HepG2 (cell line): ENCODE results near the gene TMTC1. TPM values are rescaled to one million over a fixed set of nuclear protein-coding genes. Genes with fewer than 3 reads are reported as not detected.

ENCODE experiments used
- ATAC-seq: fragments of 200-7000 bp; cut with Tn5 transposase; 3 replicates; pipeline ENCODE4 v1.9.1; 2020; ENCODE audit warnings: mild to moderate bottlenecking, moderate library complexity
- BruUV-seq: library from RNA; stranded (reverse); fragments of 400-500 nt; replicated peaks from 2 replicates; lab custom pipeline; 2021; lab: Mats Ljungman, UMichigan
- CTCF ChIA-PET: fragments of 300-600 bp; formaldehyde crosslinking; extraction: SDS; loops from one replicate; lab custom pipeline; 2021; ENCODE audit warnings: low total read pairs, inconsistent platforms, low intra/inter-chr PET ratio; lab: Yijun Ruan, JAX
- POLR2A ChIA-PET: fragments of 350-600 bp; sonication (Branson Sonifier 250); formaldehyde crosslinking; loops from one replicate; lab custom pipeline; 2020; ENCODE audit warnings: antibody characterized with exemption, inconsistent platforms; lab: Yijun Ruan, JAX
- DNase-seq: peaks from one replicate; pipeline ENCODE4 v3.0.0-alpha.2; 2015; ENCODE audit warnings: low spot score
- FAIRE-seq: peaks from 3 replicates; lab custom pipeline; 2011; peaks lifted over from hg19 to GRCh38; lab: Jason Lieb, UNC
- H2AFZ ChIP-seq: one replicate; pipeline ENCODE4 v1.6.1; 2011; ENCODE audit warnings: low read length, inconsistent platforms
- H3K27ac ChIP-seq: fragments of 300-600 bp; 3 replicates; pipeline ENCODE4 v1.8.0; 2011; ENCODE audit warnings: mixed run types, mild to moderate bottlenecking, mixed read lengths, low read length, inconsistent platforms; ENCODE audit not compliant: insufficient read depth; ENCODE audit errors: extremely low read length
- H3K27me3 ChIP-seq, 2 experiments: fragments of 200-600 bp in 1 of 2; 2 replicates in 1 of 2; 3 replicates in 1 of 2; pipeline versions ENCODE4 v1.6.0 to v1.8.0; 2011; ENCODE audit warnings: low read length in 2 of 2, mild to moderate bottlenecking in 2 of 2, moderate library complexity in 2 of 2, inconsistent platforms in 1 of 2; ENCODE audit not compliant: insufficient read depth in 2 of 2, control insufficient read depth in 1 of 2
- H3K36me3 ChIP-seq, 2 experiments: fragments of 200-600 bp in 1 of 2; replicated peaks in 1 of 2; 2 replicates in 1 of 2; 3 replicates in 1 of 2; pipeline versions ENCODE4 v1.5.1 to v1.8.0; 2011; ENCODE audit warnings: low read length in 2 of 2, inconsistent platforms in 1 of 2; ENCODE audit not compliant: insufficient read depth in 2 of 2, control insufficient read depth in 1 of 2
- H3K4me1 ChIP-seq: 2 replicates; pipeline ENCODE4 v1.5.1; 2012; ENCODE audit warnings: low read length, inconsistent platforms; ENCODE audit not compliant: insufficient read depth
- H3K4me2 ChIP-seq: 2 replicates; pipeline ENCODE4 v1.6.0; 2011; ENCODE audit warnings: low read depth, low read length, inconsistent platforms
- H3K4me3 ChIP-seq, 3 experiments: fragments of 200-600 bp in 1 of 3; sonication (generic), shearing (Covaris generic) in 1 of 3; replicated peaks in 1 of 3; 2 replicates each; pipeline ENCODE4 v1.5.1; 2011 to 2016; ENCODE audit warnings: low read length in 3 of 3, inconsistent platforms in 2 of 3, low read depth in 2 of 3, mild to moderate bottlenecking in 2 of 3, control low read depth in 1 of 3, mixed read lengths in 1 of 3; ENCODE audit not compliant: insufficient read depth in 1 of 3
- H3K79me2 ChIP-seq: one replicate; pipeline ENCODE4 v1.6.1; 2011; ENCODE audit warnings: low read length, inconsistent platforms; ENCODE audit not compliant: insufficient read depth
- H3K9ac ChIP-seq: 2 replicates; pipeline ENCODE4 v1.6.0; 2011; ENCODE audit warnings: mild to moderate bottlenecking, low read depth, low read length, inconsistent platforms; ENCODE audit not compliant: insufficient read depth
- H3K9me3 ChIP-seq: 2 replicates; pipeline ENCODE4 v1.5.1; 2012; ENCODE audit warnings: mild to moderate bottlenecking, low read length
- H4K20me1 ChIP-seq: 2 replicates; pipeline ENCODE4 v1.6.0; 2011; ENCODE audit warnings: inconsistent platforms, mild to moderate bottlenecking, low read length, moderate library complexity; ENCODE audit not compliant: insufficient read depth
- FIP1L1 ChIP-seq: fragments of 200-400 bp; formaldehyde crosslinking; IDR thresholded peaks from 2 replicates; pipeline ENCODE4 v1.6.1; 2018; ENCODE audit warnings: low read depth, mild to moderate bottlenecking, low read length, moderate library complexity, borderline replicate concordance; ENCODE audit not compliant: insufficient read depth
- SIN3B ChIP-seq: fragments of 150-350 bp; IDR thresholded peaks from 2 replicates; pipeline ENCODE4 v1.6.1; 2014; ENCODE audit warnings: low read length
- ZBTB20 ChIP-seq: sonication (generic); formaldehyde crosslinking; IDR thresholded peaks from 2 replicates; pipeline ENCODE4 v1.8.1; 2023; ENCODE audit warnings: missing genetic modification reagents, low read depth, mild to moderate bottlenecking, borderline replicate concordance
- ZNF143 ChIP-seq: sonication (generic); formaldehyde crosslinking; IDR thresholded peaks from 2 replicates; pipeline ENCODE4 v1.4.0; 2020; ENCODE audit warnings: missing genetic modification reagents
- ZNF350 ChIP-seq: sonication (generic); formaldehyde crosslinking; IDR thresholded peaks from 2 replicates; pipeline ENCODE4 v1.4.0; 2020; ENCODE audit warnings: mild to moderate bottlenecking, low read depth, missing genetic modification reagents, borderline replicate concordance
- ZNF652 ChIP-seq: IDR thresholded peaks from 2 replicates; pipeline ENCODE4 v1.6.1; 2016; ENCODE audit warnings: low read depth, borderline replicate concordance
- ZNF850 ChIP-seq: sonication (generic); formaldehyde crosslinking; conservative IDR thresholded peaks from 2 replicates; pipeline ENCODE4 v1.9.0; 2021; ENCODE audit warnings: mild to moderate bottlenecking, missing genetic modification reagents
- ZSCAN31 ChIP-seq: sonication (generic); formaldehyde crosslinking; IDR thresholded peaks from 2 replicates; pipeline ENCODE4 v1.5.0; 2020; ENCODE audit warnings: low read depth, mild to moderate bottlenecking, missing genetic modification reagents
- WGBS: methylation state at CpG from one replicate; pipeline ENCODE4 v1.1.6; 2017; ENCODE audit warnings: low lambda C conversion rate; 5-methylcytosine and 5-hydroxymethylcytosine counted together
- in situ Hi-C: cut with HindIII; loops from 2 replicates; pipeline ENCODE4 v1.10.0; 2017; ENCODE audit warnings: low pct_unique_long_range_greater_than_20kb; ENCODE audit not compliant: extremely low pct_ligation_motif_present
- intact Hi-C: fragments of 100-400 bp; cut with micrococcal nuclease; formaldehyde crosslinking; loops from one replicate; pipeline ENCODE4 v1.10.0; 2022; ENCODE audit not compliant: unreplicated experiment
- polyA plus RNA-seq, 8 experiments: library from polyadenylated mRNA; depleted of rRNA in 3 of 8; stranded (reverse) in 7 of 8; unstranded in 1 of 8; fragments of >200 nt; fragmentation: Illumina TruSeq in 4 of 8; extraction: Trizol in 4 of 8; gene quantifications; 2 replicates each; pipeline versions ENCODE4 v1.2.1 to v1.2.3, GENCODE V29; 2011 to 2016; ENCODE audit warnings: low read depth in 4 of 8, missing spikeins in 1 of 8, mixed read lengths in 1 of 8; ENCODE audit not compliant: insufficient read depth in 1 of 8
- total RNA-seq, 5 experiments: library from RNA; depleted of rRNA; stranded (reverse); fragments of >200 nt; fragmentation: Illumina TruSeq; extraction: Trizol; gene quantifications; 2 replicates each; pipeline ENCODE4 v1.2.3, GENCODE V29; 2016; ENCODE audit warnings: low read depth in 1 of 5
- TF ChIP-seq, protein P1 (sequence below): sonication (generic); formaldehyde crosslinking; IDR thresholded peaks from 2 replicates; pipeline ENCODE4 v1.5.1; 2020; ENCODE audit warnings: mild to moderate bottlenecking, missing genetic modification reagents, moderate library complexity
- TF ChIP-seq, protein P2 (sequence below): sonication (generic); formaldehyde crosslinking; IDR thresholded peaks from 2 replicates; pipeline ENCODE4 v1.5.0; 2020; ENCODE audit warnings: missing genetic modification reagents

TMTC1 gene
- total and polyA plus RNA-seq, 2 of the 13 experiments (the other 11 are each of a cell fraction or from before 2014, with no cell fraction given) = 0.69 to 1.8 TPM

DNA sequence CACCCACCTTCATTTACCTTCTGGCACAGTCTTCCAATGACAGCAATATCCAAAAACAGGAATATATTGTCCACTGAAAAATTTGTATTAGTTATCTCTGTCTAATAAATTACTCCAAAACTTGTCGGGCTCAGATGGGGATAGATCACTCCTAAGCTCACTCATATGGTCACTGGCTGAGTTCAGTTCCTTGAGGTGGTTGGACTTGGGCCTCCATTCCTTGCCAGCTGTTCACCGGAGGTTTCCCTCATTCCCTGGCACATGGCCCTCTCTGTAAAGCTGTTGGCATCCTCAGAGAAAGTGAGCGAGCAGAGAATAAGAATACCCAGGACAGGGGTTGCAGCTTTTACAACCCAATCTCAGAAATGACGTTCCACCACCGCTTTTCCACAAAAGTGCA, 81.5 kb downstream of the TMTC1 start:
- BruUV-seq = no TSS peak
- WGBS = 39% methylated on average over 5 of the region's 5 CpGs
- FAIRE-seq (no peak), ATAC-seq (no peak), DNase-seq (no peak)
- Histone ChIP-seq H3K27me3 (no peaks in the 10 kb centered on the region; a peak in 1 of 5 replicates), H3K9me3 (no peaks in the 10 kb centered on the region), H3K4me3 (no peak overlapping the region), H3K79me2 (no peaks in the 10 kb centered on the region), H2AFZ (no peak overlapping the region), H3K36me3 (no peaks in the 10 kb centered on the region), H3K4me1 (no peaks in the 10 kb centered on the region), H4K20me1 (no peaks in the 10 kb centered on the region), H3K27ac (no peak overlapping the region), H3K9ac (no peak overlapping the region), H3K4me2 (no peak overlapping the region)
- CTCF ChIA-PET = no interaction called here
- intact Hi-C loops = no loop called here
- TF ChIP-seq ZNF143 (CRISPR knock-in tag) (no peak), ZNF850 (no peak), SIN3B (no peak), FIP1L1 (no peak), ZNF652 (CRISPR knock-in tag) (no peak), ZSCAN31 (no peak), ZNF350 (no peak), ZBTB20 (CRISPR knock-in tag) (no peak)
- TF ChIP-seq, protein P1, sequence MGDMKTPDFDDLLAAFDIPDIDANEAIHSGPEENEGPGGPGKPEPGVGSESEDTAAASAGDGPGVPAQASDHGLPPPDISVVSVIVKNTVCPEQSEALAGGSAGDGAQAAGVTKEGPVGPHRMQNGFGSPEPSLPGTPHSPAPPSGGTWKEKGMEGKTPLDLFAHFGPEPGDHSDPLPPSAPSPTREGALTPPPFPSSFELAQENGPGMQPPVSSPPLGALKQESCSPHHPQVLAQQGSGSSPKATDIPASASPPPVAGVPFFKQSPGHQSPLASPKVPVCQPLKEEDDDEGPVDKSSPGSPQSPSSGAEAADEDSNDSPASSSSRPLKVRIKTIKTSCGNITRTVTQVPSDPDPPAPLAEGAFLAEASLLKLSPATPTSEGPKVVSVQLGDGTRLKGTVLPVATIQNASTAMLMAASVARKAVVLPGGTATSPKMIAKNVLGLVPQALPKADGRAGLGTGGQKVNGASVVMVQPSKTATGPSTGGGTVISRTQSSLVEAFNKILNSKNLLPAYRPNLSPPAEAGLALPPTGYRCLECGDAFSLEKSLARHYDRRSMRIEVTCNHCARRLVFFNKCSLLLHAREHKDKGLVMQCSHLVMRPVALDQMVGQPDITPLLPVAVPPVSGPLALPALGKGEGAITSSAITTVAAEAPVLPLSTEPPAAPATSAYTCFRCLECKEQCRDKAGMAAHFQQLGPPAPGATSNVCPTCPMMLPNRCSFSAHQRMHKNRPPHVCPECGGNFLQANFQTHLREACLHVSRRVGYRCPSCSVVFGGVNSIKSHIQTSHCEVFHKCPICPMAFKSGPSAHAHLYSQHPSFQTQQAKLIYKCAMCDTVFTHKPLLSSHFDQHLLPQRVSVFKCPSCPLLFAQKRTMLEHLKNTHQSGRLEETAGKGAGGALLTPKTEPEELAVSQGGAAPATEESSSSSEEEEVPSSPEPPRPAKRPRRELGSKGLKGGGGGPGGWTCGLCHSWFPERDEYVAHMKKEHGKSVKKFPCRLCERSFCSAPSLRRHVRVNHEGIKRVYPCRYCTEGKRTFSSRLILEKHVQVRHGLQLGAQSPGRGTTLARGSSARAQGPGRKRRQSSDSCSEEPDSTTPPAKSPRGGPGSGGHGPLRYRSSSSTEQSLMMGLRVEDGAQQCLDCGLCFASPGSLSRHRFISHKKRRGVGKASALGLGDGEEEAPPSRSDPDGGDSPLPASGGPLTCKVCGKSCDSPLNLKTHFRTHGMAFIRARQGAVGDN (CRISPR knock-in tag) = no peak
- TF ChIP-seq, protein P2, sequence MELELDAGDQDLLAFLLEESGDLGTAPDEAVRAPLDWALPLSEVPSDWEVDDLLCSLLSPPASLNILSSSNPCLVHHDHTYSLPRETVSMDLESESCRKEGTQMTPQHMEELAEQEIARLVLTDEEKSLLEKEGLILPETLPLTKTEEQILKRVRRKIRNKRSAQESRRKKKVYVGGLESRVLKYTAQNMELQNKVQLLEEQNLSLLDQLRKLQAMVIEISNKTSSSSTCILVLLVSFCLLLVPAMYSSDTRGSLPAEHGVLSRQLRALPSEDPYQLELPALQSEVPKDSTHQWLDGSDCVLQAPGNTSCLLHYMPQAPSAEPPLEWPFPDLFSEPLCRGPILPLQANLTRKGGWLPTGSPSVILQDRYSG (CRISPR knock-in tag) = no peak
- POLR2A ChIA-PET = no interaction called here
- in situ Hi-C loops = no loop called here
